C4-2B (cell line): Measurements from ENCODE around the gene CENPE.

ENCODE experiments used
- H3K27ac ChIP-seq: fragments of 450-650 bp; 2 replicates; pipeline ENCODE4 v1.5.1; 2017
- CTCF ChIP-seq: fragments of 450-650 bp; conservative IDR thresholded peaks from 2 replicates; pipeline ENCODE4 v1.5.1; 2017; ENCODE audit warnings: mild to moderate bottlenecking
- ZFX ChIP-seq: fragments of 450-650 bp; IDR thresholded peaks from 2 replicates; pipeline ENCODE4 v1.6.1; 2017

The CENPE gene

GRCh38 chr4:103156106-103156505 lies 42.0 kb downstream of the CENPE start:
- TF ChIP-seq CTCF, result no peak
- no peak for TF ChIP-seq ZFX
- no peak overlapping the region for H3K27ac ChIP-seq

- TF ChIP-seq ZFX (no peak), CTCF (no peak)
- H3K27ac ChIP-seq, result no peak overlapping the region
Measured at GRCh38 chr4:103152381-103152780, 45.8 kb downstream of the CENPE start.

GRCh38 chr4:103150677-103151076 lies 47.5 kb downstream of the CENPE start:
- TF ChIP-seq CTCF (no peak), ZFX (no peak)
- no peak overlapping the region for H3K27ac ChIP-seq

DNA sequence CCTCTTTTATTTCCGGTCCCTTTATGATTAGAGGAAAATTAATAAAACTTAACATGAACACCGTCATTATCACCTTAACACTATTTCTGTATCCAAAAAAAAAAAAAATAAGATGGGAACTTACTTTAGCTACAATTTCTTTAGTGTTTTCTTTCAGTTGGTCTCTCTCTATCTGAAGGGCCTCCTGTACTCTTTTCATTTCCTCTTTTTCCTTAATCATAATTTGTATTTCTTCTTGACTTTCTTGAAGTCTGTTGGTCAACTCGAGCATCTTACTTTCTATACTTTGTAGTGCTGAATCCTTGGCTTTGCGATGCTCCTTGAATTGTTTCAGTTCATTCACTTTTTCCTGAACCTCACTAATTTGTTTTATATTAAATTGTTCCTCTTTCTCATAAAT lies 53.2 kb downstream of the CENPE start:
- no peak overlapping the region for H3K27ac ChIP-seq
- TF ChIP-seq CTCF (no peak), ZFX (no peak)

DNA sequence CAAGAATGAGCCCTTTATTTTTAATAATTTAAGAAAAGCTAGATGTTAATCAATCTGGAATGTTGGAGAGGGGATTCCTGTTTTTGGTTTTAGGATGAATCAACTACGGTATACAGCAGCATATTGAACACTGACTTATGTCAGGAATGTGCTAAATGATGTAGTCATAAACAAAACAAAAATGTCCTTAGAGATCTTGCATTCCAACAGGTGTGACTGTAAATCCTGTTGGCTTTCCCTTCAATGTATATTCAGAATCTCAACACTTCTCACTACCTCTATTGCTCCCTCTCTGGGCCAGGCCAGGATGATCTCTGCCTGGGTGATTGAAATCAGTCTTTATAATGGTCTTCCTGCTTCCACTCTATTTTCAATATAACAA lies 60.7 kb downstream of the CENPE start:
- TF ChIP-seq CTCF (no peak), ZFX (no peak)
- no peak overlapping the region for H3K27ac ChIP-seq

DNA sequence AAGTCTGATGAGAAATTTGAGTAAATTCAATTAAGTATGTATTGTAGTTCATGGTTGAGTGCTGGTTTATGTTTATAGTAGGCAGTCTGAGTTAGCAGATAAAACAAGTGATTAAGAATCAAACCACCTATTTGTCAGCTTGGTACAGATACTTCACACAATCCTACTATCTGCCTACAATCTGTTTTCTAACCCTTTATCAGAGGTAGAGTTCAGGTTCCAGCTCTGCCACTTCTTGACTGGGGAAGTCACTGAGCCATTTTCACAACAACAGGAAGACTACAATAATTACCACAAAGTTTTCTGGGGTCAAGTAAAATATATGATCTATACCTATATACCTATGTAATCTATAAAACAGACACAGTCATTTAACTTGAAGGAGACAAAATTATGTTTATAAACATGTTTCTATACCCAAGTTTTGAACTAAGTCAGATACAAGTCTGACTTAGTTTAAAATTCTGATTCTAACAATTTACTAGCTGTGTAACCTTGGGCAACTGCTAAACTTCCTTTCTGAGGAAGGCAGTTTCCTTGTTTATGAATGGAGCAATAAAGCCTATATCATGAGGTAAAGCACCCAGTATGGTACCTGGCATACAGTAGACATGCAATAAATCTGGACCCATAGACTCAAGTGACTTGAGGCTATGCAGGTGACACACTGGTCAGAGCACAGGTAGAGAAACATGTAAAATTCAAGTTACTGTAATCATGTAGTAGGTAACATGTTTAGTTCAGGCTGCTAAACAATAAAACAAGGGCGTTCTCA lies 61.3 kb downstream of the CENPE start:
- no peak for TF ChIP-seq ZFX
- no peak for TF ChIP-seq CTCF
- H3K27ac ChIP-seq, result no peak overlapping the region

GRCh38 chr4:103129174-103129573 lies 69.0 kb downstream of the CENPE start:
- no peak for TF ChIP-seq CTCF
- no peak for TF ChIP-seq ZFX
- no peak overlapping the region for H3K27ac ChIP-seq
